GM10248 (cell line): Measurements from ENCODE around the gene MAP2.
"Not testable (repeated sequence)": the region's sequence is repeated elsewhere in the genome, so short reads cannot be mapped to it uniquely, and the experiment has no call there.

Experiments used
- CTCF ChIA-PET: fragments of 300-600 bp; sonication (Branson Sonifier 250); formaldehyde crosslinking; extraction: SDS; loops from one replicate; lab custom pipeline; 2021; ENCODE audit warnings: antibody characterized with exemption; lab: Yijun Ruan, JAX
- POLR2A ChIA-PET: fragments of 350-650 bp; sonication (Branson Sonifier 250); formaldehyde crosslinking; extraction: SDS; loops from one replicate; lab custom pipeline; 2020; ENCODE audit warnings: antibody characterized with exemption; lab: Yijun Ruan, JAX
- DNase-seq: peaks from one replicate; pipeline ENCODE4 v3.0.0; 2012; ENCODE audit errors: extremely low spot score
- CTCF ChIP-seq: IDR thresholded peaks from 2 replicates; pipeline ENCODE4 v1.5.1; 2012; ENCODE audit warnings: mild to moderate bottlenecking, low read depth; ENCODE audit errors: extremely low read depth, missing control alignments, control extremely low read depth

Gene MAP2

GRCh38 chr2:209591021-209591420 lies 167.2 kb downstream of the MAP2 start:
- no peak for DNase-seq
- TF ChIP-seq CTCF: no peak
- ChIA-PET POLR2A (no interaction called here), CTCF (no interaction called here)

- TF ChIP-seq CTCF: no peak
- POLR2A ChIA-PET: no interaction called here
- CTCF ChIA-PET: no interaction called here
- no peak for DNase-seq
These were observed 168.3 kb downstream of the MAP2 start for GRCh38 chr2:209592106-209592505.

GRCh38 chr2:209593930-209594329 lies 170.1 kb downstream of the MAP2 start:
- POLR2A ChIA-PET: no interaction called here
- CTCF ChIA-PET: no interaction called here
- DNase-seq: no peak
- TF ChIP-seq CTCF: no peak

- ChIA-PET CTCF (interaction anchor here (0.9 kb wide), 1 partner anchor 22 kb away, joined by 3 read pairs; no protein-coding TSS in a partner anchor), POLR2A (no interaction called here)
- TF ChIP-seq CTCF: no peak
- DNase-seq: no peak
These were observed 172.4 kb downstream of the MAP2 start for GRCh38 chr2:209596262-209596661.

GRCh38 chr2:209598227-209598626 lies 174.4 kb downstream of the MAP2 start:
- DNase-seq, POLR2A ChIA-PET: not testable (repeated sequence)
- CTCF ChIA-PET: interaction anchor here (1.3 kb wide), 1 partner anchor 22 kb away, joined by 3 read pairs; no protein-coding TSS in a partner anchor

- POLR2A ChIA-PET: no interaction called here
- TF ChIP-seq CTCF: no peak
- CTCF ChIA-PET: no interaction called here
- no peak for DNase-seq
These were observed 176.7 kb downstream of the MAP2 start for GRCh38 chr2:209600341-209601171.

- no peak for DNase-seq
- CTCF ChIA-PET: no interaction called here
- POLR2A ChIA-PET: no interaction called here
- TF ChIP-seq CTCF: no peak
These were observed 177.7 kb downstream of the MAP2 start for GRCh38 chr2:209601497-209601896.
